K562 (cell line): ENCODE measurements around the gene TRUB1.

Source experiments
- EHMT2 ChIP-seq: fragments of 450-650 bp; IDR thresholded peaks from 2 replicates; pipeline ENCODE4 v1.6.1; 2018; ENCODE audit warnings: antibody characterized with exemption
- NONO ChIP-seq, 2 experiments: fragments of 200-400 bp in 1 of 2; fragments of 450-650 bp in 1 of 2; formaldehyde crosslinking in 1 of 2; IDR thresholded peaks; 2 replicates each; pipeline ENCODE4 v1.6.1; 2017; ENCODE audit warnings: low read depth in 2 of 2, mild to moderate bottlenecking in 2 of 2, moderate library complexity in 2 of 2, low read length in 1 of 2

DNA sequence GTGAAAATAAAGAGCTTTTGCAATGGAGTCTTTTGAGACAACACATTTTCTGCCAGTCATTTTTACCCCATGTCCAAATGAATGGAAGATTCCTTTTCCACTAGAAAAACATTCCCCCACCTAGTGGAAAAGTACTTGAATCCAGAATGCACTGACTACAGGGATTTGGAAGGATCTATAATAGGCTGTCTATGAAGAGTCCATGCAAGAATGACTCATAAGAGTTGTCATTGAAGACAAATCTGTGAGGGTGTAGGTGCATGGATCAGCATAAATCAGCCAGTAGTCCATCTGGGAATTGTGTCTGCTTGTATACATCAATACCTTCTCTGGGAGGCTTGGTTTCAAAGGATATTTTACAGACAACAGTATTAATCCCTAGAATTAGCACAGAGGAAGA, 32.5 kb upstream of the TRUB1 start:
- TF ChIP-seq NONO (IDR thresholded peaks at IDR 0.05; ENCODE audit: low read depth in 2 of 2, low read length in 1 of 2) (no peak), EHMT2 (no peak)
